Activated T-helper 17 cell treated with anti-CD3 and anti-CD28 coated beads, Interleukin-2, amount 50 U/mL, for 72 hours (primary cell): ENCODE measurements around the gene CFAP141. TPM values are rescaled to one million over a fixed set of nuclear protein-coding genes. Genes with fewer than 3 reads are reported as not detected.
"Not testable (repeated sequence)": the region's sequence is repeated elsewhere in the genome, so short reads cannot be mapped to it uniquely, and the experiment has no call there.

Source experiments
- ATAC-seq: fragments of 150-1000 bp; cut with Tn5 transposase; replicated peaks from 2 replicates; pipeline ENCODE4 v1.10.0; 2021; ENCODE audit warnings: mild to moderate bottlenecking, moderate library complexity
- H3K27ac Mint-ChIP-seq: one replicate; pipeline ENCODE4 v1.8.0; 2022; ENCODE audit warnings: mixed read lengths
- H3K27me3 Mint-ChIP-seq: one replicate; pipeline ENCODE4 v1.8.0; 2022; ENCODE audit warnings: mixed read lengths
- H3K36me3 Mint-ChIP-seq: one replicate; pipeline ENCODE4 v1.8.0; 2022; ENCODE audit warnings: low read depth, mild to moderate bottlenecking, mixed read lengths
- H3K4me1 Mint-ChIP-seq: one replicate; pipeline ENCODE4 v1.8.0; 2022; ENCODE audit warnings: mixed read lengths
- H3K4me3 Mint-ChIP-seq: one replicate; pipeline ENCODE4 v1.8.0; 2022; ENCODE audit warnings: mild to moderate bottlenecking, mixed read lengths
- H3K9me3 Mint-ChIP-seq: one replicate; pipeline ENCODE4 v1.8.0; 2022; ENCODE audit warnings: mixed read lengths
- total RNA-seq, 2 donors: library from RNA; stranded (reverse); gene quantifications; one replicate each; pipeline ENCODE4 v1.2.3, GENCODE V29; 2022

Gene CFAP141
- not detected for total RNA-seq

GRCh38 chr1:154206196-154206595 is at the start of gene CFAP141:
Gene CFAP141 (minus strand): TSS chr1:154206333. CDS start chr1:154206307, 26 bp downstream.
- peak; percentile 93 for ATAC-seq
- Mint-ChIP-seq H3K9me3 (no peaks in the 10 kb centered on the region), H3K27ac (peak within 1 kb of the TSS; percentile 92)

GRCh38 chr1:154253671-154254070 is 47.5 kb upstream of the CFAP141 start:
- Mint-ChIP-seq H3K4me3 (no peak overlapping the region), H3K9me3 (no peaks in the 10 kb centered on the region), H3K4me1 (no peaks in the 10 kb centered on the region), H3K27me3 (no peaks in the 10 kb centered on the region), H3K27ac (peak overlapping the region; percentile 83), H3K36me3 (peaks cover 100% of the 10 kb centered on the region)
- no peak for ATAC-seq

More at GRCh38 chr1:154206196-154206595, at the start of gene CFAP141:
- peak within 1 kb of the TSS; percentile 6 for H3K4me3 Mint-ChIP-seq
- peaks cover 22% of the 10 kb centered on the region for H3K4me1 Mint-ChIP-seq
- peaks cover 62% of the 10 kb centered on the region for H3K36me3 Mint-ChIP-seq
- H3K27me3 Mint-ChIP-seq = no peaks in the 10 kb centered on the region

DNA sequence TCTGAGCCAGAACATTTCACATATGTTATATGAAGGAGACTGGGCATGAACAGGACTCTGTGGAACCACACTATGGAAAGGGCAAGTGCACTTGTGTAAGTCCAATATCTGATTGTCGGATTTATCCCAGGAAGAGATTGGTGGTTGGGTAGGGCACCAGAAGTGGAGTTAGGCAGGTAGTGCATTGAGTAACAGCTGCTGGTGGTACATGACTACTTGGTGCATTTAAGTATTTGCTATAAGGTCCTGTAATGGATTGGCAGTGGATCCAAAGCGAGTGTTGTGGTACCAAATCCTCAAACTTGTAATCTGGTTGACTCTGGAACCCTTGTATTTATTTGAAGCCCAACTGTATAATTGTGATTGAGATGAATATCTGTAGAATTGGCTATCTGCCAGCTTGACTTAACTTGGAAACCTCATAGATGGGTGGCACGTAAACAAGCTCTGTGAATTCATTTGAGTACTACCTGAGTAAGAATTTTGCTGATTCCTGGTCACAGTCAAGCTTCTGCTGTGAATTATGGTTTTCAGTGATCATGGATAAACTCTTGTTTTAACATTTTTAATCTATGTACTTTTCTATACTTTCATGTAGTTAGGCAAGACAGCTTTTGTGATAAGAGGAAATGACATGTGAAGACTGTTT is 35.7 kb upstream of the CFAP141 start:
- ATAC-seq = peak; percentile 70

GRCh38 chr1:154240294-154240833 is 34.2 kb upstream of the CFAP141 start:
- peaks cover 100% of the 10 kb centered on the region for H3K36me3 Mint-ChIP-seq
- peak overlapping the region; percentile 18 for H3K27ac Mint-ChIP-seq
- H3K4me1 Mint-ChIP-seq = peaks cover 24% of the 10 kb centered on the region
- no peak overlapping the region for H3K4me3 Mint-ChIP-seq
- H3K9me3 Mint-ChIP-seq = no peaks in the 10 kb centered on the region
- ATAC-seq = peak; percentile 77
- no peaks in the 10 kb centered on the region for H3K27me3 Mint-ChIP-seq

More for the DNA sequence above, 35.7 kb upstream of the CFAP141 start:
- Mint-ChIP-seq H3K27ac (peak overlapping the region; percentile 18), H3K4me3 (peak overlapping the region; percentile 45), H3K27me3 (no peaks in the 10 kb centered on the region), H3K4me1 (peaks cover 19% of the 10 kb centered on the region), H3K9me3 (no peaks in the 10 kb centered on the region), H3K36me3 (peaks cover 100% of the 10 kb centered on the region)

DNA sequence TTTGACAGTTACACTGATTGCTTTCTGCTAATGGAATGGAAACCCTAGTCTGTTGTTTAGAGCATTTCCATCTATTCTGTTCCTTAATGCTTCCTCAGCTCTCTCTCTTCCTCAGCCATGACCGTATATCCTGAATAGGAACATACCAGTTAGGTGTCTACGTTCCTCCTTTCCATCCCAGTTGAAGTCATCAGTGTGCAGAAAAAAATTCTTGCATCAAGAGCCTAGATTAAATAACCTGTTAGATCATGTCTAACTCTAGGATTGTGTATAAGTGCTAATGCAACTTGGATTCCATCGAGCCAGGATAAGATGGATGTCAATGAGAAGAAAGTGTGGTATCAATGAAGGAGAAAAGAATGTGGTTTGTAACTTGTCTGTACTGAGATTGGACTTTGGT is 33.4 kb upstream of the CFAP141 start:
- ATAC-seq = no peak
- Mint-ChIP-seq H3K27me3 (no peaks in the 10 kb centered on the region), H3K9me3 (no peaks in the 10 kb centered on the region), H3K4me1 (peaks cover 24% of the 10 kb centered on the region), H3K36me3 (peaks cover 100% of the 10 kb centered on the region), H3K4me3 (no peak overlapping the region), H3K27ac (peak overlapping the region; percentile 18)

- ATAC-seq = no peak
- H3K36me3 Mint-ChIP-seq = peaks cover 100% of the 10 kb centered on the region
- H3K4me3 Mint-ChIP-seq = no peak overlapping the region
- H3K9me3 Mint-ChIP-seq = no peaks in the 10 kb centered on the region
- peaks cover 24% of the 10 kb centered on the region for H3K4me1 Mint-ChIP-seq
- H3K27me3 Mint-ChIP-seq = no peaks in the 10 kb centered on the region
- peak overlapping the region; percentile 15 for H3K27ac Mint-ChIP-seq
Observed at GRCh38 chr1:154237880-154238506, 31.9 kb upstream of the CFAP141 start.

- Mint-ChIP-seq H3K27me3 (no peaks in the 10 kb centered on the region), H3K27ac (peak overlapping the region; percentile 15), H3K4me1 (peaks cover 23% of the 10 kb centered on the region), H3K4me3 (no peak overlapping the region), H3K9me3 (no peaks in the 10 kb centered on the region), H3K36me3 (peaks cover 100% of the 10 kb centered on the region)
- ATAC-seq = no peak
Observed at GRCh38 chr1:154237435-154237834, 31.3 kb upstream of the CFAP141 start.

DNA sequence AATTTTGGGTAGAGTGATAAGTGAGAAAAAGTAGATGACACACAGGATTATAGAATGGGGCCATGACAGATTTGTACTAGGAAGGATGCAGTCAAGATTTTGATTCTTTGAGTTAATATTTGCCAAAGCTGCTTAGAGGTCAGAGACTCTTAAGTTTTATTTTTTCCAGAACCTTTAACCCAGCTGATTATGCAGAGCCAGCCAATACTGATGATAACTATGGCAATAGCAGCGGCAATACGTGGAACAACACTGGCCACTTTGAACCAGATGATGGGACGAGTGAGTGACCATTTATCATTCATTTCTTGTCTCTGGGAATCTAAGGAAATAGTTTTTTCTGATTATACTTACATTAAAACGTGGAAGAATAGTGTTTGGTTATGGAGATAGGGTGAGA is 30.7 kb upstream of the CFAP141 start:
- no peak overlapping the region for H3K27ac Mint-ChIP-seq
- H3K4me3 Mint-ChIP-seq = no peak overlapping the region
- no peak for ATAC-seq
- H3K27me3 Mint-ChIP-seq = no peaks in the 10 kb centered on the region
- peaks cover 100% of the 10 kb centered on the region for H3K36me3 Mint-ChIP-seq
- H3K9me3 Mint-ChIP-seq = no peaks in the 10 kb centered on the region
- peaks cover 19% of the 10 kb centered on the region for H3K4me1 Mint-ChIP-seq

GRCh38 chr1:154233127-154233526 is 27.0 kb upstream of the CFAP141 start:
- H3K4me1 Mint-ChIP-seq, H3K9me3 Mint-ChIP-seq, H3K27me3 Mint-ChIP-seq, ATAC-seq, H3K4me3 Mint-ChIP-seq: not testable (repeated sequence)
- Mint-ChIP-seq H3K36me3 (peaks cover 99% of the 10 kb centered on the region), H3K27ac (peak overlapping the region; percentile 75)

DNA sequence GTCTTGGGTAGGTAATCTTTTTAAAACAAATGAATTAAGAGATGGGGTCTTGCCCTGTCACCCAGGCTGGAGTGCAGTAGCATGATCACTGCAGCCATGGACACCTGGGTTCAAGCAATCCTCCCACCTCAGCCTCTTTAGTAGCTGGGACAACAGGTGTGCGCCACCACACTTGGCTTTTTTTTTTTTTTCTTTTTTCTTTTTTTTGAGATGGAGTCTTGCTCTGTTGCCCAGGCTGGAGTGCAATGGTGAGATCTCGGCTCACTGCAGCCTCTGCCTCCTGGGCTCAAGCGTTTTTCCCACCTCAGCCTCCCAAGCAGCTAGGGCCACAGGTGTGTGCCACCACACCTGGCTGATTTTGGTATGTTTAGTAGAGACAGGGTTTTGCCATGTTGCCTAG is 25.0 kb upstream of the CFAP141 start:
- not testable (repeated sequence) for H3K4me3 Mint-ChIP-seq, H3K27ac Mint-ChIP-seq, H3K27me3 Mint-ChIP-seq, H3K9me3 Mint-ChIP-seq, ATAC-seq
- peaks cover 99% of the 10 kb centered on the region for H3K36me3 Mint-ChIP-seq
- H3K4me1 Mint-ChIP-seq = peaks cover 12% of the 10 kb centered on the region

GRCh38 chr1:154225370-154225769 is 19.2 kb upstream of the CFAP141 start:
- Mint-ChIP-seq H3K4me1 (peaks cover 39% of the 10 kb centered on the region), H3K27me3 (no peaks in the 10 kb centered on the region), H3K9me3 (peaks cover 3% of the 10 kb centered on the region), H3K36me3 (peaks cover 96% of the 10 kb centered on the region), H3K27ac (no peak overlapping the region), H3K4me3 (no peak overlapping the region)
- no peak for ATAC-seq

DNA sequence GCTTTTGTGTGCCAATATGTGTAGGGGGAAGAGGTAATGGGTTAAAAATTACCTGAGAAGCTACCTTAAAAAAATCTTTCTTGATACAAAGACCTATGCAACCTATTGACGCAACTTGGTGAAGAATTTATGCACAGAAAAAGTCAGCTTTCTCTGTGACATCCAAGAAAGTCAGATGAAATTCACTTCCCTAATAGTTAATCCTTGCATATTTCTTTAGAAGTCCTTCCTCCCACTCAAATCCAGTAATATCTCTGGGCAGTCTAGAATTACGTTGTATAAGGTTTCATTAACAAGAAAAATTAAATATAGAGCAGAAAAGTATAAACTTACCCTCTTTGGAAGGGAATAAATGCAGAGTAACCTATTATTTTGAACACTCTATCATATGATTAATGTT is 17.5 kb upstream of the CFAP141 start:
- no peak for ATAC-seq
- Mint-ChIP-seq H3K4me3 (peak overlapping the region; percentile 94), H3K27ac (peak overlapping the region; percentile 96), H3K36me3 (peaks cover 97% of the 10 kb centered on the region), H3K4me1 (peaks cover 46% of the 10 kb centered on the region), H3K27me3 (no peaks in the 10 kb centered on the region), H3K9me3 (peaks cover 3% of the 10 kb centered on the region)

DNA sequence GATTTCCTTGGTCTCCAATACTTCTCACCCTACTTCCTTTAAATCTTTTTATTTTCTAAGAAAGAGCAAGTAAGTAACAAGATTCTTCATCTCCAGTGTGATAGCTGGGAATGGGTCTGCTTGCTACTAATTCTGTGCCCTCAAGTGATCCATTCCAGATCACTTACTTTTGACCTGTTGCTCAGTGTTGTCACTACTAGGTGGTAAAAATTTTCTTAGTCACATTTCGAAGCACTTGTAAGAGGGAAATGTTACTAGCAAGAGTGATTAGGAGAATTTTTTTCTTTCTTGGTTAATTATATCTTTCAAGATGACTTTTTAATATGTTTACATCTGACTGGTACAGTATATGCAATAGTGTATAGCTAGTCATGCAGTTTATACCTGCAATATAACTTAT is 16.8 kb upstream of the CFAP141 start:
- H3K9me3 Mint-ChIP-seq = peaks cover 3% of the 10 kb centered on the region
- no peak for ATAC-seq
- H3K4me1 Mint-ChIP-seq = peaks cover 50% of the 10 kb centered on the region

DNA sequence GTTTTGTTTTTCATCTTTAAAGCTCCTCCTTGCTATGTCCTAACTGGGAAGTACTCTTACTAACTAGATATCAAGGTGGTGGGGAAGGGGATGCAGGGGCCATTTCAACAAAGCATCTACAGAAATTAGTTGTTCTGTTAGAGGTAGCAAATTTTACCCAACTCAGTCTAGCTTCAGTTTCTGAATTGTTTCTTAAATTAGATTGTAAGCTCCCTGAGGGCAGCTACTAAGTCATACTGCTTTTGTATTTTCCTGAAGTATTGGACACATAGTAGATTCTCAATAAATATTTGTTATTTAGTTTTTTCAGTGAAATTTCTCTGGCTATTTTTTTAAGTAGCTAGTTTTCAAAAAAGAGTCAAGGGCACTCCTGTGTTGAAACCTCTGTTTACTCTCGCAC is 16.4 kb upstream of the CFAP141 start:
- H3K4me3 Mint-ChIP-seq = peak overlapping the region; percentile 94
- peaks cover 3% of the 10 kb centered on the region for H3K9me3 Mint-ChIP-seq
- no peak for ATAC-seq
- H3K4me1 Mint-ChIP-seq = peaks cover 50% of the 10 kb centered on the region
- peak overlapping the region; percentile 96 for H3K27ac Mint-ChIP-seq
- peaks cover 97% of the 10 kb centered on the region for H3K36me3 Mint-ChIP-seq
- H3K27me3 Mint-ChIP-seq = no peaks in the 10 kb centered on the region

More for the DNA sequence above, 16.8 kb upstream of the CFAP141 start:
- Mint-ChIP-seq H3K4me3 (peak overlapping the region; percentile 94), H3K27me3 (no peaks in the 10 kb centered on the region), H3K27ac (peak overlapping the region; percentile 96), H3K36me3 (peaks cover 97% of the 10 kb centered on the region)
